GM10266 (cell line): Measurements from ENCODE around the gene PTDSS2.
"Not testable (repeated sequence)": the region's sequence is repeated elsewhere in the genome, so short reads cannot be mapped to it uniquely, and the experiment has no call there.

Experiments used
- DNase-seq: peaks from one replicate; pipeline ENCODE4 v3.0.0; 2012; ENCODE audit errors: extremely low spot score
- CTCF ChIP-seq: IDR thresholded peaks from 2 replicates; pipeline ENCODE4 v1.5.1; 2012; ENCODE audit warnings: mild to moderate bottlenecking, low read depth; ENCODE audit not compliant: control insufficient read depth, insufficient read depth; ENCODE audit errors: missing control alignments

Gene PTDSS2

GRCh38 chr11:515131-515530 is 65.1 kb downstream of the PTDSS2 start:
- TF ChIP-seq CTCF: no peak
- no peak for DNase-seq

- TF ChIP-seq CTCF: no peak
- no peak for DNase-seq
Observed at GRCh38 chr11:516400-516799, 66.3 kb downstream of the PTDSS2 start.

- DNase-seq: not testable (repeated sequence)
Observed at GRCh38 chr11:516918-517685, 67.0 kb downstream of the PTDSS2 start.

GRCh38 chr11:518463-519202 is 68.6 kb downstream of the PTDSS2 start:
- peak; percentile 97 for DNase-seq
- TF ChIP-seq CTCF: peak; percentile 96

- no peak for DNase-seq
- TF ChIP-seq CTCF: no peak
Observed at GRCh38 chr11:520428-521176, 70.5 kb downstream of the PTDSS2 start.

GRCh38 chr11:521177-521688 is 71.2 kb downstream of the PTDSS2 start:
- no peak for DNase-seq
- TF ChIP-seq CTCF: no peak

GRCh38 chr11:526192-526591 is 76.1 kb downstream of the PTDSS2 start:
- no peak for DNase-seq
- TF ChIP-seq CTCF: no peak
